22Rv1 (cell line): ENCODE measurements around the gene GRIK5.

Experiments
- CTCF ChIP-seq: fragments of 450-650 bp; IDR thresholded peaks from 2 replicates; pipeline ENCODE4 v1.5.1; 2017; ENCODE audit warnings: mild to moderate bottlenecking
- ZFX ChIP-seq: fragments of 450-650 bp; IDR thresholded peaks from 2 replicates; pipeline ENCODE4 v1.6.1; 2017; ENCODE audit warnings: antibody characterized with exemption, borderline replicate concordance

GRCh38 chr19:42052241-42052863 lies 17.7 kb downstream of the GRIK5 start:
- no peak for TF ChIP-seq CTCF
- TF ChIP-seq ZFX, result no peak
